Measurements from ENCODE around the gene OSBPL3.

- TF ChIP-seq EZH2 (IDR thresholded peaks at IDR 0.05; ENCODE audit: insufficient read depth, poor library complexity, severe bottlenecking): no peak
- no peak for TF ChIP-seq EZH2phosphoT487 (IDR thresholded peaks at IDR 0.05; ENCODE audit: insufficient read depth, low read depth)
Measured at GRCh38 chr7:24834128-24834798, 145.7 kb downstream of the OSBPL3 start.

All from GM23248 (cell line).